GM18858 (cell line): ENCODE data around the gene EPHA4.

ENCODE experiments used
- ATAC-seq: cut with Tn5 transposase; IDR thresholded peaks from one replicate; pipeline ENCODE4 v1.9.1; 2021; ENCODE audit not compliant: unreplicated experiment

EPHA4 gene

GRCh38 chr2:221572821-221573429 lies 821 bp upstream of the EPHA4 start:
- no peak for ATAC-seq

GRCh38 chr2:221571551-221572218 lies 419 bp downstream of the EPHA4 start:
- peak; percentile 1 for ATAC-seq

- no peak for ATAC-seq
Observed at GRCh38 chr2:221571025-221571550, 1.0 kb downstream of the EPHA4 start.

GRCh38 chr2:221570321-221570935 lies 1.7 kb downstream of the EPHA4 start:
- no peak for ATAC-seq

GRCh38 chr2:221569871-221570270 lies 2.2 kb downstream of the EPHA4 start:
- no peak for ATAC-seq

GRCh38 chr2:221569425-221569845 lies 2.7 kb downstream of the EPHA4 start:
- ATAC-seq: no peak

GRCh38 chr2:221568299-221568698 lies 3.8 kb downstream of the EPHA4 start:
- no peak for ATAC-seq

- ATAC-seq: no peak
Observed at GRCh38 chr2:221567809-221568208, 4.3 kb downstream of the EPHA4 start.

- ATAC-seq: no peak
Observed at GRCh38 chr2:221567231-221567760, 4.8 kb downstream of the EPHA4 start.

GRCh38 chr2:221563270-221563985 lies 8.7 kb downstream of the EPHA4 start:
- ATAC-seq: no peak

- ATAC-seq: no peak
Observed at GRCh38 chr2:221562226-221562625, 9.9 kb downstream of the EPHA4 start.

- no peak for ATAC-seq
Observed at GRCh38 chr2:221561770-221562169, 10.3 kb downstream of the EPHA4 start.

GRCh38 chr2:221559991-221560390 lies 12.1 kb downstream of the EPHA4 start:
- ATAC-seq: no peak

- ATAC-seq: no peak
Observed at GRCh38 chr2:221558107-221558506, 14.0 kb downstream of the EPHA4 start.

GRCh38 chr2:221555494-221555846 lies 16.6 kb downstream of the EPHA4 start:
- peak; percentile 21 for ATAC-seq

GRCh38 chr2:221554769-221555493 lies 17.2 kb downstream of the EPHA4 start:
- peak; percentile 96 for ATAC-seq

- ATAC-seq: no peak
Observed at GRCh38 chr2:221553333-221553732, 18.8 kb downstream of the EPHA4 start.

GRCh38 chr2:221552291-221552690 lies 19.8 kb downstream of the EPHA4 start:
- ATAC-seq: no peak

GRCh38 chr2:221551864-221552263 lies 20.2 kb downstream of the EPHA4 start:
- ATAC-seq: no peak

- peak; percentile 80 for ATAC-seq
Observed at GRCh38 chr2:221549143-221549542, 23.0 kb downstream of the EPHA4 start.
